ENCODE data around the gene HRAS. TPM values are rescaled to one million over a fixed set of nuclear protein-coding genes. Genes with fewer than 3 reads are reported as not detected.

Gene HRAS
- total RNA-seq, 6 donors from 2014 or later = 45.5 to 85.0 (median 59.9) TPM

DNA sequence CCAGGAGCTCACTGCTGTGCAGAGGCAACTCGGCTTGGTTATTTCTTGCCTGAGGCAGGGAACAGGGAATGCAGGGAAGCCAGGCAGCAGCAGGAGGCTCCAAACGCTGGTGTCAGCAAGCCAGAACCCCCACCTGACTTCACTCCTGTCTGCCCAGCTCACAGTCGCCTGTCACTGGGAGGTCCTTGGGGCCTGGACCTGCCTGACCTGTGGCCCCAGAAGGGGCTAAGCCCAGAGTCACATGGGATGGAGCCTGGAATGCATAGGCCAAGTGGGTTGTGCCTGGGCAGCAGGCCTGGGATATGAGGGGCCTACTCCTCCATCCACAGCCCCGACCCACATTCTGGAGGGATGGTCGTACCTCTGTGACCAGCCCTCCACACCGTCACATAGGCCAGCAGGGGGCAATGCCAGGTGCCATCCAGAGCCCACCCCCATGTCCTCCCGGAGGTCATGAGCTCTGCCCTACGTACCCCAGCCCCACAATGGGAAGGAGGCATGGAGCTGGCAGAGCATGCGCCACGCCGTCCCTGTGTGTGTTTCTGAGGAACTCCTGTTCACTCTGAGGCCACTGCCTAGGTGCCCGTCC is 30.6 kb upstream of the HRAS start:
- no peaks in the 10 kb centered on the region for H3K27me3 ChIP-seq
- WGBS, 2 donors = 86 to 87% methylated on average over 9 to 12 of the region's 12 CpGs
- H3K27ac ChIP-seq = peak overlapping the region in 1 of 4 donors; percentile 48
- no peak for TF ChIP-seq POLR2AphosphoS5 (IDR thresholded peaks at IDR 0.05)
- TF ChIP-seq POLR2A (IDR thresholded peaks at IDR 0.05) = no peak
- TF ChIP-seq, protein P1, sequence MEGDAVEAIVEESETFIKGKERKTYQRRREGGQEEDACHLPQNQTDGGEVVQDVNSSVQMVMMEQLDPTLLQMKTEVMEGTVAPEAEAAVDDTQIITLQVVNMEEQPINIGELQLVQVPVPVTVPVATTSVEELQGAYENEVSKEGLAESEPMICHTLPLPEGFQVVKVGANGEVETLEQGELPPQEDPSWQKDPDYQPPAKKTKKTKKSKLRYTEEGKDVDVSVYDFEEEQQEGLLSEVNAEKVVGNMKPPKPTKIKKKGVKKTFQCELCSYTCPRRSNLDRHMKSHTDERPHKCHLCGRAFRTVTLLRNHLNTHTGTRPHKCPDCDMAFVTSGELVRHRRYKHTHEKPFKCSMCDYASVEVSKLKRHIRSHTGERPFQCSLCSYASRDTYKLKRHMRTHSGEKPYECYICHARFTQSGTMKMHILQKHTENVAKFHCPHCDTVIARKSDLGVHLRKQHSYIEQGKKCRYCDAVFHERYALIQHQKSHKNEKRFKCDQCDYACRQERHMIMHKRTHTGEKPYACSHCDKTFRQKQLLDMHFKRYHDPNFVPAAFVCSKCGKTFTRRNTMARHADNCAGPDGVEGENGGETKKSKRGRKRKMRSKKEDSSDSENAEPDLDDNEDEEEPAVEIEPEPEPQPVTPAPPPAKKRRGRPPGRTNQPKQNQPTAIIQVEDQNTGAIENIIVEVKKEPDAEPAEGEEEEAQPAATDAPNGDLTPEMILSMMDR (IDR thresholded peaks at IDR 0.05) = no peak
- no peak overlapping the region for H3K4me3 ChIP-seq
- H3K36me3 ChIP-seq = peaks cover 0 to 14% (median 0%) of the 10 kb centered on the region in 4 donors
- no peaks in the 10 kb centered on the region for H3K9me3 ChIP-seq
- H3K4me1 ChIP-seq = peaks cover 26 to 64% (median 45%) of the 10 kb centered on the region in 4 donors
- DNase-seq (peak in 1 of 2 donors; percentile 61), ATAC-seq (ENCODE audit: low FRiP score in 2 of 2) (no peak)

DNA sequence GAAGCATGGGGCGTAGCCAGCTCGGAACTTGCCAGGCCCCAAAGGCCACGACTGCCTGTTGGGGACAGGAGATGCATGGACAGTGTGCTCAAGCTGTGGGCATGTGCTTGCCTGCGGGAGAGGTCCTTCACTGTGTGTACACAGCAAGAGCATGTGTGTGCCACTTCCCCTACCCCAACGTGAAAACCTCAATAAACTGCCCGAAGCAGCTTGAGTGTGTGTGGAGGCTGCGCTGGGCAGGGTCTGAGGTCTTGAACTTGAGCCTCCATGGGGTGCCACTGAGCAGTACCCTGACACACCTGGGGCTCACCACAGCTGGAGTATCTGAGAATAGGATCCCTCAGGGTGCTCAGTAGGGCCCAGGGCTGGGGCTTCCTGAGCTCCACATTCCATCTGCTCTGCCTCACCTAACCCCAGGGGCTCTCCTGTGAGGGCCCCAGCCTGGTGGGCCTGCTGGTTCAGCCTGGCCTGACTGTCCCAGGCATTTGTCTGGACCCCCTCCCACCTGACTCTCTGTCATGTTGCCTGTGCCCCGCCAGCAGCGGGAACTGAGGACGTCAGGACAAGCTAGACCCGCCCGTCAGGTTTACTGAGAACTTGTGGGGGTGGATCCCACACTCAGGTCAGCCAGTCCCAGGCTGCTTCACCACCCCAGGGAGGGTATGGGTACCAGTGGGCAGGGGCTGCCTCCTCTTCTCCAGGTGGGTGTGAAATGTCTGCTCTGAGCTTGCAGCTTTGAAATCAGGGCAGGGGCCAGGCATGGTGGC is 28.6 kb upstream of the HRAS start:
- Histone ChIP-seq H3K4me1 (peaks cover 25 to 71% (median 49%) of the 10 kb centered on the region in 4 donors), H3K4me3 (no peak overlapping the region), H3K27me3 (peaks cover 0 to 5% (median 0%) of the 10 kb centered on the region in 4 donors), H3K36me3 (peaks cover 0 to 14% (median 0%) of the 10 kb centered on the region in 4 donors), H3K9me3 (no peaks in the 10 kb centered on the region), H3K27ac (peak overlapping the region in 2 of 4 donors; percentile 18 to 54)
- 54 to 77% methylated on average over 3 to 10 of the region's 12 CpGs for WGBS, 2 donors
- TF ChIP-seq, protein P1 (IDR thresholded peaks at IDR 0.05) = no peak
- DNase-seq = peak; percentile 47 to 64
- ATAC-seq (ENCODE audit: low FRiP score in 2 of 2) = no peak

DNA sequence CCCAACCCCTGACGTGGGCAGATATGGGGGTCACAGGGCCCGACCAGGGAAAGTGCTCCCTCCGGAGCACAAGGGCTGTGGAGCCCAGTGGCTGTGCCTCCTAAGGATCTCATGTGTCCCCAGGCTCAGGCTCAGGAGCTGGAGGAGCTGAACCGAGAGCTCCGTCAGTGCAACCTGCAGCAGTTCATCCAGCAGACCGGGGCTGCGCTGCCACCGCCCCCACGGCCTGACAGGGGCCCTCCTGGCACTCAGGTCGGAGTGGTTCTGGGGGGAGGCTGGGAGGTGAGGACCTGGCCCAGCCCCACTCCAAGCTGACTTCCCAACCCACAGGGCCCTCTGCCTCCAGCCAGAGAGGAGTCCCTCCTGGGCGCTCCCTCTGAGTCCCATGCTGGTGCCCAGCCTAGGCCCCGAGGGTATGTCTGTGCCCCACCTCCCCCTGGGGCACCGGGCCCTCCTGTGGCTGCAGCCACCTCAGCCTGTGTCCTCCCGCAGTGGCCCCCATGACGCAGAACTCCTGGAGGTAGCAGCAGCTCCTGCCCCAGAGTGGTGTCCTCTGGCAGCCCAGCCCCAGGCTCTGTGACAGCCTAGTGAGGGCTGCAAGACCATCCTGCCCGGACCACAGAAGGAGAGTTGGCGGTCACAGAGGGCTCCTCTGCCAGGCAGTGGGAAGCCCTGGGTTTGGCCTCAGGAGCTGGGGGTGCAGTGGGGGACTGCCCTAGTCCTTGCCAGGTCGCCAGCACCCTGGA is 27.9 kb upstream of the HRAS start:
- Histone ChIP-seq H3K36me3 (peaks cover 0 to 14% (median 0%) of the 10 kb centered on the region in 4 donors), H3K27me3 (peaks cover 0 to 5% (median 0%) of the 10 kb centered on the region in 4 donors), H3K9me3 (no peaks in the 10 kb centered on the region), H3K27ac (peak overlapping the region in 3 of 4 donors; percentile 18 to 92 (median 19)), H3K4me3 (peak overlapping the region in 1 of 4 donors; percentile 2), H3K4me1 (peaks cover 24 to 67% (median 47%) of the 10 kb centered on the region in 4 donors)
- ATAC-seq (ENCODE audit: low FRiP score in 2 of 2) (no peak), DNase-seq (peak in 1 of 2 donors; percentile 68)
- 83 to 96% methylated on average over 5 to 16 of the region's 18 CpGs for WGBS, 2 donors
- TF ChIP-seq EP300 (IDR thresholded peaks at IDR 0.05) (no peak), POLR2A (IDR thresholded peaks at IDR 0.05) (no peak), POLR2AphosphoS5 (IDR thresholded peaks at IDR 0.05) (no peak)

DNA sequence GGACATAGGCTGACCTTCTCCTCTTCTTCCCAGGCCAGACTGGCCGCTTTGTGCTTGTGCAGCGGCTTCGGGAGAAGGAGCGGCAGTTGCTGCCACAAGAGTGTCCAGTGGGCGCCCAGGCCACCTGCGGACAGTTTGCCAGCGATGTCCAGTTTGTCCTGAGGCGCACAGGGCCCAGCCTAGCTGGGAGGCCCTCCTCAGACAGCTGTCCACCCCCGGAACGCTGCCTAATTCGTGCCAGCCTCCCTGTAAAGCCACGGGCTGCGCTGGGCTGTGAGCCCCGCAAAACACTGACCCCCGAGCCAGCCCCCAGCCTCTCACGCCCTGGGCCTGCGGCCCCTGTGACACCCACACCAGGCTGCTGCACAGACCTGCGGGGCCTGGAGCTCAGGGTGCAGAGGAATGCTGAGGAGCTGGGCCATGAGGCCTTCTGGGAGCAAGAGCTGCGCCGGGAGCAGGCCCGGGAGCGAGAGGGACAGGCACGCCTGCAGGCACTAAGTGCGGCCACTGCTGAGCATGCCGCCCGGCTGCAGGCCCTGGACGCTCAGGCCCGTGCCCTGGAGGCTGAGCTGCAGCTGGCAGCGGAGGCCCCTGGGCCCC is 26.8 kb upstream of the HRAS start:
- H3K27ac ChIP-seq = peak overlapping the region; percentile 9 to 92 (median 54)
- TF ChIP-seq POLR2AphosphoS5 (IDR thresholded peaks at IDR 0.05) (no peak), EP300 (IDR thresholded peaks at IDR 0.05) (no peak), POLR2A (IDR thresholded peaks at IDR 0.05) (no peak)
- TF ChIP-seq, protein P1 (IDR thresholded peaks at IDR 0.05) = no peak
- no peaks in the 10 kb centered on the region for H3K9me3 ChIP-seq
- 76 to 94% methylated on average over 12 to 14 of the region's 29 CpGs for WGBS, 2 donors
- DNase-seq (peak in 1 of 2 donors; percentile 84), ATAC-seq (ENCODE audit: low FRiP score in 2 of 2) (no peak)
- H3K4me1 ChIP-seq = peaks cover 19 to 58% (median 39%) of the 10 kb centered on the region in 4 donors
- peaks cover 0 to 5% (median 0%) of the 10 kb centered on the region in 4 donors for H3K27me3 ChIP-seq
- H3K36me3 ChIP-seq = peaks cover 0 to 14% (median 0%) of the 10 kb centered on the region in 4 donors
- H3K4me3 ChIP-seq = peak overlapping the region in 3 of 4 donors; percentile 92 to 100 (median 98)

All from upper lobe of left lung (tissue), 6 donors.